ENCODE measurements around the gene CLN3.
"Not testable (repeated sequence)": the region's sequence is repeated elsewhere in the genome, so short reads cannot be mapped to it uniquely, and the experiment has no call there.

GRCh38 chr16:28443943-28444342 is 47.9 kb downstream of the CLN3 start:
- TF ChIP-seq POLR2AphosphoS5 (IDR thresholded peaks at IDR 0.05); CTCF (IDR thresholded peaks at IDR 0.05; ENCODE audit: poor library complexity, severe bottlenecking); MXI1 (conservative IDR thresholded peaks at IDR 0.05; ENCODE audit: poor library complexity, severe bottlenecking); TAF1 (IDR thresholded peaks at IDR 0.05; ENCODE audit: low read depth): not testable (repeated sequence)
